AML-193 (cell line): ENCODE results near the gene SPOCK2.

Experiments
- DNase-seq, 2 experiments: peaks; one replicate each; lab custom pipeline; 2025; lab: John Stamatoyannopoulos, UW

The SPOCK2 gene

DNA sequence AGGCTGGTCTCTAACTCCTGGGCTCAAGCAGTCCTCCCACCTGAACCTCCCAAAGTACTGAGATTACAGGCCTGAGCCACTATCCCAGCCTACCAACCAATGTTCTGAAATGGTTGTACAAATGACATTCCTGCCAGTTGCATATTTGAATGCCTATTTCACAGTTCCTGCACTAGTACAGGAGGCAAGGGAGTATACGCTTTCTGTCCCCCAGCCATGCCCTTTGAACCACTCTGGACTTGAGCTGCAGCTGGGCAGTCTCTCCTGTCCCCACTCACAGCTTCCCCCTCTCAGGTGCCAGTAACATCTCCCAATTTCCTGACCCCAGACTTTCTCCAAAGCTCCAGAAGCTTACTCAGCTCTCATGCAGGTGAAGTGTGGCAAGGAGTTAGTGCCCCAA is 58.9 kb downstream of the SPOCK2 start:
- DNase-seq = no peak

DNA sequence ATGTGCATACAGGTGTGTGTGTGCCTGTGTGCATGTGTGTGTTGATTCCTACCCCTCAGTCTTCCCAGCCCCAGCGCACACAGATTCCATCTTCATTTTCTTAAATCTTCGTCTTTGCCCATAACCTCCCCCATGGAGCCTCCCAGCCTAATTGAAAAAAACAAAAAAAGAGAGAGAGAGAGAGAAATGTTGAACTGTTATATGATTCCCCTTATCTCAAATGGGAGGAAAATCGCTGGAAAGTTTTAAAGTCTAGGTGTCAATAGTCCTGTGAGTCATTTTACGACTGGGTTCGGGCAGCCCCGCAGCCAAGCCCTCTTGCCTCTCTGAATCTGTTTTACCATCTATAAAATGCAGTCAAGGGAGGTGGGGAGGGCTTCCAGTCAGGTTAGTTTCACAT is 60.9 kb downstream of the SPOCK2 start:
- no peak for DNase-seq

DNA sequence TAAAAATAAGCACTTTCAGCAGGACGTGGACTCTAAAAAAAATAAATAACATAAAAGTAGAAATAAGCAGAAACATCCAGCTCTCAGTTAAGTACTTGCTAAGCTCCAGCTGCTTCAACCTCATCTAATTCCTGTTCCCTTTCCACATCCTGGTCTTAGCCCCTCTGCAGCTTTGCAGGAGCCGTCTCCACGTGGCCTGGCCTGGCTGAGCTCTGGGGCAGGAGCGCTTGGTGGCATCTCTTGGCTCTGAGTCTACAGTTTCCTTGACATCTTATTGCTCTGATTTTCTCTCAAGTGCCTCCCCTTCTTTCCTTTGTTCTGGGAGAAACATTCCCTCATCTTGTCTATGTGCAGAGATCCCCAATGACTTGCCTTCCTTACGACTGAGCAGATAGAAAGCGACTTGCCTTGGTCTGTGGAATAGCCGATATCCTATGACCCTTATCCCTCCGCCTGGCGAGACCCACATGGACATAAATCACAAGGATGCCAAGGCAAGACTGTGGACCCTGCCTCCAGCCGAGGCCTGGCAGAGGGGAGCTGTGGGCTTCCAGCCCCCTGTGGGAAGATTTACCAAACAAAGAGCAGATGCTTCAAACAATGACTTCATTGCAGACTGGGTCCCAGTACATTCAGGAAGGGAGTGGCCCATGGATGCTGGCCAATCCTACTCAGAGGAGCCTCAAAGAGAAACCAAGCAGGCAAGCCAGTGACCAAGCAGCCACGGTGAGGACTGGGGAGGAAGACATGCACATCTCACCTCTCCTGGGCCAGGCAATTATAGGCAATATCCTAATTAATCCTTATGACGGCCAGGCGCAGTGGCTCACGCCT is 61.9 kb downstream of the SPOCK2 start:
- DNase-seq = no peak

DNA sequence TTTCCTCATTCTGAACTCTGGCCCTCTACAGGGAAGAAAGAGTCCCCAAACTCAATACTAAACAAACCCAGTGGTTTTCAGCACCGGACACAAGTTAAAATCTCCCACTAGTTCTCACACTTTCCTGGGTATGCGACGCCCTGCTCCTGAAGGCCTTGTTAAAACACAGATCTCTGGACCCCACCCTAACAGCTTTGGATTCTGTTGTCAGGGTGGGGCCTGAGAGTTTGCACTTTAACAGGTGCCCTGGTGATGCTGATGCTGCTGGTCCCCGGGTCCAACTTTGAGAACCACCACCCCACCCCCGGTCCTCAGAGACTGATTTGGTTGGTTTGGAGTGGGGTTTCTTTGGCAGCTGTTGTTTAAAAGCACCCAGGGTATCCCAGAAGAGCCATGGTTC is 62.5 kb downstream of the SPOCK2 start:
- DNase-seq = no peak

DNA sequence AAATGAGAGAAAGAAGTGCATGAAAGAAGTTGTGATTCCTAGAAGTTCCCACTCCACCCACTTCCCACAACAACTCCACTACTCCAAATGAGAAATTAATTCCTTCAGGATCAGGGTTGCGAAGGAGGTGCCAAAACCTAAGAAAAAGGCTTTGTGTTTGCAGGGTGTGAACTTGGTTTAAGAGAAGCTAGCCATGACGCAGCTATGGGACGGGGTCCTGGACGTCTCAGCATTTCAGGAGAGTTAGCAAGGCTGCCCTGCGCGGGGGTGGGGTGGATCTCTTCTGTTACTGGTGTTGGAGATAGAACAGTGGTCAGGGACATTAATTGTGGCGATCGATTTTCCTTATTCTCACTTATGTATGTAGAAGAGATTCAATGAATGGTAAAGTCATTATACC is 63.0 kb downstream of the SPOCK2 start:
- DNase-seq = no peak

DNA sequence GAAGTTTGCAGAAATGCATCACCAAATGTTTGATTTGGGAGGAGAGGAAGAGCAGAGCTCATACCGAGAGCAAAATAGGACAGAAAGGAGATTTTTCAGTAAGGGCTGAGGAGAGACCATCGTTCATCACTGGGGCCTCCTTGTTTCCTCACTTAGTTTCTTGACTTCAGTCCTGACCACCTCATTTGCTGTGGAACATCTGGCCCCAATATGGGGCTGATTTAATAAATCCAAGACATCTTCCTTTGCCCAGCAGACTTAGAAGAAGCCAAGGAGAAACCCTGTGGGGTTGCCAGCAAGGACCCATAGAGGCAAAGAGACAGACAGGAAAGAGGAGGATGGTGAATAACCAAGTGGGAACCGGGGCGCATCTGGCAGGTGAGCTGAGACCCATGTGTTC is 63.8 kb downstream of the SPOCK2 start:
- no peak for DNase-seq

DNA sequence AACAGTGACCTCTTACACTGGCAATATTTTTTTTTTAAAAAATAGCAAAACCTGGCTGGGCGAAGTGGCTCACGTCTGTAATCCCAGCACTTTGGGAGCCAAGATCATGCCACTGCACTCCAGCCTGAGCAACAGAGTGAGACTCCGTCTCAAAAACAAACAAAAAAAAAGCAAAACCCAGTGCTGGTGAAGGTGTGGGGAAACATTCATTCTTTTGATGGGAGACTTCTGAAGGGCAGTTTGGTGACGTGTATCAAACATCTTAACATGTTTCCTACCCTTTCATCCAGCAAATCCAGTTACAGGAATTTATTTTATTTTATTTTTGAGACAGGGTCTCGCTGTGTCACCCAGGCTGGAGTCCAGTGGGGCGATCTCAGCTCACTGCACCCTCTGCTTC is 66.1 kb downstream of the SPOCK2 start:
- DNase-seq = no peak

DNA sequence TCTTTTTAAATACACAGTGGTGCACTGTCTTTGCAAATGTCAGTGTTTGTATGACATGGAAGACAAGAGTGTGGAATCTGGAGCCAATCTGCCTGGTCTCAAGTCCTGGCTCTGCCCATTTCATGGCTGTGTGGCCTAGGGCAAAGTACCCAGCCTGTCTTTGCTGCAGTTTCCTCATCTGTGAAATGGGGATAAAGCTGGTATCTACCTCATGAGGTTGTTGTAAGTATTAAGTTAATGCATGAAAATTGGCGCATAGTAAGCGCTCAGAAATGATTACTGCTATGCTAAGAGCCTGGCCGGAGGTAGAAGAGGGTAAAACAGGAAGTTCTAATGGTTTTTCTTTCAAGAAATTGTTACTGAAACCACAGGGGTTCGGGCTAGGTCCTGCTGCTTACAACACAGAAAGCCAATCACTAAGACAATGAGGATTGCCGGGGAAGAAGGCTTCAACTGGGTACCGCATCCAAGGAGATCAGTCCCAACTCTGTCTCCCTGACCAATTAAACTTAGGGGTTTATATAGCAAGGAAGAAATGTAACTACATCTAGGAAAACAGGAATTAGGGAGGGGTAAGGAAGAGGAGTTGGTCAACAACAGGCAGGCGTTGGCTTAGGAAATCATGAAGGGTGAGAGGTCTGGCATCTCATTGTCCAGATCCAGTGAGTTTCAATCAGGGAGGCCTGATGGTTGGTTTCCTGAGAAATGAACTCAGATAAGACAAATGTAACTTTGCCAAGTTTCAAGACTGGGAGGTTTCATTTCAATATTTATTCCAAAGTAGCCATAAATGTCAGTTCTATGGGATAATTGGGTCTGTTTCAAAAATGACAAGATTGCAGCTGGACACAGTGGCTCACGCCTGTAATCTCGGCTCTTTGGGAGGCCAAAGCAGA is 67.2 kb downstream of the SPOCK2 start:
- DNase-seq = no peak

DNA sequence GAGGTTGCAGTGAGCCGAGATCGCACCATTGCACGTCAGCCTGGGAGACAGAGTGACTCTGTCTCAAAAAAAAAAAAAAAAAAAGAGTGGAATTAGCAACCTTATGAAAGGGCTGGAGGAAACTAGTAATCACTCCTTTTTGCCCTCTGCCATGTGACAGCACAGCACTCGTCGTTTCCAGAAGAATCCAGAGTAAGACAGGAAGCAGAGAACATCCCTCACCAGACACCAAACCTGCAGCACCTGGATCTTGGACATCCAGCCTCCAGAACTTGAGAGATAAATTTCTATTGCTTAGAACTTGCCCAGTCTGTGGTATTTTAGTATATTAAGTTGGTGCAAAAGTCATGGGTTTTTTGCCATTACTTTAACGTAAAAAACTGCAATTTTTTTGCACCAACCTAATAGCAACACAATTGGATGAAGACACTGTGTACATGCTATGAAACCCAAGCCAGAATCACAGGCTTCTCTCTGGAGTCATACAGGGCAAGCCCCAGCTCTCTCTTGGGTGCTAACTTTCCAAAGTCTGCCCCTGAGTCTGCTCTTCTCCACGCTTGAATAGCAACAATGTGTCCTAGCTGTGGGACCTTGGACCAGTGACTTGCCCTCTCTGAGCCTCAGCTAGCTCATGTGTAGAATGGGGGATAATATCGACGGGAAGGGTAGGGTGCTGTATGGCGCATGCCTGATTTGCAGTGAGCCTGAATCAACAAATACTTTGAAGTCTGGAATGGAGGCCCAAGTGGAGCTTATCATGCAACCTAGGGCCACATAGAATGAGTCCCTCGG is 69.1 kb downstream of the SPOCK2 start:
- DNase-seq = no peak

DNA sequence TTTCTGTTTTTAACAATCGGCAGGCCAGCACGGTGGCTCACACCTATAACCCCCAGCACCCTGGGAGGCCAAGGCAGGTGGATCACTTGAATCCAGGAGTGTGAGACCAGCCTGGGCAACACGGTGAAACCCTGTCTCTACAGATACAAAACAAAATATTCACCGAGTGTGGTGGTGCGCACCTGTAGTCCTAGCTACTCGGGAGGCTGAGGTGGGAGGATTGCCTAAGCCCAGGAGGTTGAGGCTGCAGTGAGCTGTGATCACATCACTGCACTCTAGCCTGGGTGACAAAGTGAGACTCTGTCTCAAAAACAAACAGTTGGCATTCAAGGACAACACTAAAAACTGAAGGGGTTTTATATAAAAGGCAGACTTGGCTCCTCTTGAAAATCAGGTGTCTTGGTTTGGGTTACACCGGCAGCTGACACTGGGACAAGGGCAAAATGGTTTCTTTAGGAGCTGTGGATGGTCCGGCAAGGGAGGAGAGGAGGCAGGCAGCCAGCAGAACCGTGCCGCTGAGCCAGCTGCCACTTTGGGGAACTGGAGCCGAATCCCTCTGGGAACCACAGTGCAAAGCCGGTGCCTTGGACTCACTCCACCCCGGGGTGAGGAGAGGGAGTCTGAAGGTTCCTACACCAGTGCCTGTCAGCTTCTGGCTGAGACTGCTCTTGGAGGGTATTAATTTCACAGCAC is 71.6 kb downstream of the SPOCK2 start:
- DNase-seq = no peak

DNA sequence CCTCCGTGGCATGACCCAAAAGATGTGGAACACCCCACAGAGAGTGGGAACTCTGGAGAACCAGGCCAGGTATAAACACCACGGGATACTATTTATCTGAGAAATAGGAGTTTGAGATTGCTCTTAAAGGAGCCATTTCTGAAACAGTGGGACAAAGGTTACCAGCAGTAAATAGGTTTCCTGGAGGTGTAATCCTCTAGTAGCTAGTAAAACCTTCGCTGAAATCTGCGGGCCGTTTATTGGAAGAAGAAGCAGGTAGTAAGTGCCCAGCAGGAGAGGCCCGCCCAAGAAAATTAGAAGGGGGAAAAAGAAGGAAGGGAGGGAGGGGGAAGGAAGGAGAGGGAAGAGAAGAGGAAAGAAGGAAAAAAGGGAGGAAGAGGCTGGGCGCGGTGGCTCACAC is 72.5 kb downstream of the SPOCK2 start:
- no peak for DNase-seq

DNA sequence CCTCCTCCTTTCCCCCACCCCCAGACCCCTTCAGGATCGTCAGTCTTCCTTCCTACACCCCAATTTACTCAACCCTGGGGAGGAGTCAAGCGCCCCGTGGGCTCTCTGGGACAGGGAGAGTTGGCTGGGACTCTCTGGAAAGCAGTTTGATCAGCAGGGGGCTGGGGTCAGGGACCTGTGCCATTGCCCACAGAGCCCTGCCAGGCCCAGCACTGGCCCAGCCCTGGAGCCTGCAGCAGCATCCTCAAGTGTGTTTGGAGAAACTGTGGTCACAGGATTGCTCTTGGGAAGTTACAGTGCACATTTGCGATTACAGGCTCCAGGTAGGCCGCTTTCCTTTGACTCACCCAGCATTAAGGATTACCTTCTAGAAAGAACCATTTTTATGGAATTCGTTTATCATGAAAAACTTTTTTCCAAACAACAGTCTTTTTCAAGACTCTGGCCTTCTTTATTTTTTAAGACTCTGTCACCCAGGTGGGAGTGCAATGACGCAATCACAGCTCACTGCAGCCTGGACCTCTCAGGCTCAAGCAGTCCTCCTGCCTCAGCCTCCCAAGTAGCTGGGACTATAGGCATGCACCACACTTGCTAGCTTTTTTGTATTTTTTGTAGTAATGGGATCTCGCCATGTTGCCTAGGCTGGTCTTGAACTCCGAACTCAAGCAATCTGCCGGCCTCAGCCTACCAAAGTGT is 73.4 kb downstream of the SPOCK2 start:
- DNase-seq = no peak

DNA sequence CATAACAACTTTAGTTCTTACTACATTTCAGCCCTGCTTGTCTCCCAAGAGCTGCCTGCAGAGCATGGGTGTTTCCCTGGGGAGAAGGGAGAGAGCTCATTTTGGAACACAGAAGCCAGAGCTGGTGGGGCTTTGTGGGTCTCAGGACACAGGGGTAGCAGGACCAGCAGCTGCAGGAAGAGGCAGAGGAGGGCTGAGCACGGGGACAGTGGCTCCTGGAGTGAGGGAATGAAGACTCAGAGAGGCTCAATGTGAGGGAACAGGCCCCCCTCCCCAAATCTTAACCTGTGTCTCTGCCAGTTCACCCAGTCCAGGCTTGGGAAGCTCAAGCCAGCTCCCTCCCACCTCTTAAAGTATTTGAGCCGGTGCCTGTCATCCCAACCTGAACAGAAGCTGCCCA is 74.2 kb downstream of the SPOCK2 start:
- no peak for DNase-seq

DNA sequence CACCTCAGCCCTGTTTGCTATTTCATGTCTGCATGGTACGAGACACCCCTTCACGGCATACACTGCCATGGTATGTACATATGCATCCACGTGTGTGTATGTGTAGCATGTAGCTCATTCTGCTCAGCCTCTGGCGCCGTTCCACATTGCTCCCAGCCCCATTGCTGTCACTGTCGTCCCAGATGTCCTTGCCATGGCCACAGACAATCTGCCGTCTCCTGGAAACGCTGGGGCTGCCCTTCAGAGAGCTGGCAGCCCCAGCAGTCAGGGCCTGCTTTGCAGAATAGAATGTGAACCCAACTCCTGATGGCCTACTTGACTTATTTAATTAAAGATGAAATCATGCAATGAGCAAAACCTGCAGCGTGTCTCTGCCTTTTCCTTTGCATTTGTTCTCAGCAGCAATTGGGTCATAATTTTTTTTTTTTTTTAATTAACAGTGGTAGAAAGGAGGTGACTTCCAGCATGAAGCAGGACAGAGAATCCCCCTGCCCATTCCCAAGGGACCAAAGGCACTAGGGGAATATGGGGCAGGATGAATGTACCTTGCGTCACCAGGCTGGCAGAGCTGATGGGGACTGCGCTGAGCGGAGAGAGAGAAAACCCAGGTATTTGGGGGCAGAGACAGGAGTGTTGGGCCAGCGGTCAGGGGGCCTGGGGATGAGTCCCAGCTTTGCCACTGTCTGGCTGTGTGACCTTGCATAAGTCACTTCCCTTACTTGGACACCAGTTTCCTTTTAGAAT is 75.0 kb downstream of the SPOCK2 start:
- DNase-seq = no peak

DNA sequence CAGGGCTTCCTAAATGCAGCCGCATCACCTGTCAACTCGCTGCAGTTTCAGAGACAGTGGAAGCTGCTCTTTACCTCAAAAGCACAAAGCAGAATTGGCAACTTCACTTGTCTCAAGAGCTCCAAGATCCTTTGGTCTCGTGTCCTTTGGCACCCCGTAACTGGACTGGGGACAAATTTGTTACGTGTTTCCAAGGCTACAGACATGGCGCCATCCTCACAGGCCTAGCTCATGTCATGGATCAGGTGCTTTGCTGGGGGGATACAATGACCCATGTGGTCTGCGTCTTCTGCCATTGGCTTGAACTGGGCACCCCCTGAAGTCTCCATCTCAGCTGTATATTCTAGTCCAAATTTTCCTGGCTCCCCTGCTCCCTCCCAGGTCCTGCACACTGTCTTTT is 75.6 kb downstream of the SPOCK2 start:
- DNase-seq = no peak

DNA sequence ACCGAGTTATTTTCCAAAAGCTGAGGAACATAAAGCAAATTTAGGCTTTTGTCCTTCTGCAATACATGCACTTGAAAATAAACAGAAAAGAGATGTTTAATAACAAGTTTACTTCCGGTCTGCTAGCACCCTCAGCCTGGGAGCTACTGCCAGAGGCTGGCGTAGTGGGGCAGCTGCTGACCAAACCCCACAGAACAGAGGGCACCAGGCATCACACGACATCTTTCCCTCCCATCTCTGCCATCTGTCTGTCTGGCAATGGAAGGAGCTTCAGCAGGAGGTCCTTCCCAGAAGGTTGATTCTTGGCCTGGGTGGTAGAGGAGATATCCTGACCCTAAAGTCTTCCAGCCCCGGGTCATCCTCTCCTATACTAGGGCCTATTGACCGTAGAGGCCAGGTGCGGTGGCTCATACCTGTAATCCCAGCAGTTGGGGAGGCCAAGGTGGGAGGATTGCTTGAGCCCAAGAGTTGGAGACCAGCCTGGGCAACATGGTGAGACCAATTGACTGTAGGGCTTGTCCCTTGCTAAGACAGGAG is 76.3 kb downstream of the SPOCK2 start:
- no peak for DNase-seq

DNA sequence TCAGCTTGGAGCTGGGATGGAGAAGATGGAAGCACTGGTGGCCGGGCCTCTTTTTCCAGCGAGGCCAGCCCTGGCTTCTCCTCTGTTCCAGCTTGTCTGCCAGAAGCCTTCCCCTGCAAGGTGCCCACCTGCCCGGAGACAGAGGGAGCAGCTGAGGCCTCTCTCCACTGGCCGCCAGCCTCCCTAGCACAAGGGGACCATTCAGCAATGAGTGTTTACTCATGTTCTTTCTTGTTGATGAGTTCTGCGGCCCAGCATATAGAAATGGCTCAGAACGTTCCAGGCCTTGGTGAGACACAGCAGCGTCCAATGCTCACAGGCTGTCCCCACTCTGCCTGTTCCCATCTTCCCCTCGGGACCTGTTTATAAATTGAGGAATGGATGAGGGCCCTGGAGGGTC is 76.9 kb downstream of the SPOCK2 start:
- no peak for DNase-seq

DNA sequence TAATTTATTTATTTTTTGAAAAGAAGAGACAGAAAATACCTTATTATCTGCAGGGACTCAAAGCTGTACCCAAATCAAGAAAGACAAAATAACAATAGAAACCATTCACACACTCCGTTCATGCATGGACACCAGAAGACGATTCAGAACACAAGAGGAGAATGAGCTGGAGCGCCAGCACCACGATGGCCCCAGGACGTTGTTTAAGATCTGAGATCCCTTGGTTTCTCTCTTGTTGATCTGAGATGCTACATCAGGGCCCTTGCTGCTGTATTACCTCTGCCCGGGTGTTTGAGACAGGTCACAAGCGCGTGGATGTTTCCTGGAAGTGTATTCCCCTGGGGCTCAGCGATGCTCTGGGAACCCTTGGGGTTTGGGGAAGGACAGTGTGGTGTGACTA is 77.3 kb downstream of the SPOCK2 start:
- no peak for DNase-seq

DNA sequence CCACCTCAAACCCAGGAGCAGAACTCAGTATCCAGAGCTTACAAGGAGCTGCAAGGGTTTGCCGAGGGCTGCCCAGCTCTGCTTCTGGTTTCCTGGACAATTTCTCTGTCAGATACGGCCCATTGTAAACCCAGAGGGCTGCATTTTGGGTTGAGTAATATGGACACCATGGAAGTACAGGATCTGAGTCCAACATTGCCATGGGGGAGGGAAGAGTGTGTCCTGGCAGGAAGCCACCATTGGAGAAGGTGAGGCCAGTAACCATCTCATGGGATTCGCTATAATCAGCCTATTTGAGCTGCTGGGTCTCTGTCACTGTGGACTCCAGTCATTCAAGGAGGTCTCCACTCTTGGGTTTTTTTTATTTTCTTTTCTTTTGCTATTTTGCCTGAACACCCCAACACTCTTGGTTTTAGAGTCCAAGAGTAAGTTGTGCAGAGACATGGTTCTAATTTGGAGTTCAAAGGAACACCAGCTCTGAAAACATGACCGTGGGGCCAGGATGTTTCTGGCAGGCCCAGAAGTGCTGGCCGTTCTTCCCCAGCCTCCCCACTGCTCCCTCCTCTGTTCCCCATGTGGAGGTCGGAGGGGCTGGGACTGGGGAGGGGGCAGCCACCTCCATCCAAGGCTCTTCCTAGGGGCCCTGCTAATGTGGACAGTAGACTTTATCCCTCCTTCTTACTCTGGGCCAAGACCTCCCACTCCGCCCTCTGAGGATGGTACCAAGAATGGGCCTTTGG is 77.9 kb downstream of the SPOCK2 start:
- DNase-seq = no peak
